ENCODE measurements around the gene CALM3. TPM values are rescaled to one million over a fixed set of nuclear protein-coding genes. Genes with fewer than 3 reads are reported as not detected.
A peak's percentile ranks its signal among the peaks of the same experiment; 100 is the strongest.

Gene CALM3
- total RNA-seq, 1 experiment from 2014 or later: 103 TPM

GRCh38 chr19:46579361-46579879 is 21.7 kb upstream of the CALM3 start:
- intact Hi-C loops (cut with micrococcal nuclease): no loop called here
- Mint-ChIP-seq H3K4me3 (ENCODE audit: unreplicated experiment) (no peak overlapping the region), H3K4me1 (ENCODE audit: insufficient read depth, unreplicated experiment) (peaks cover 1% of the 10 kb centered on the region), H3K36me3 (ENCODE audit: insufficient read depth, unreplicated experiment) (no peaks in the 10 kb centered on the region), H3K27me3 (ENCODE audit: insufficient read depth, unreplicated experiment) (no peaks in the 10 kb centered on the region), H3K27ac (ENCODE audit: low read depth, unreplicated experiment) (no peak overlapping the region), H3K9me3 (ENCODE audit: unreplicated experiment) (no peaks in the 10 kb centered on the region)
- ChIA-PET CTCF (no interaction called here), POLR2A (interaction anchor here (0.9 to 1.2 kb wide), 2 partner anchors 14 to 22 kb away, joined by 3 to 4 read pairs; partner anchors contain the start of gene CALM3)
- TF ChIP-seq CTCF (IDR thresholded peaks at IDR 0.05; ENCODE audit: unreplicated experiment): peak; percentile 12
- no TSS peak for BruUV-seq (replicated peaks)
- no peak for DNase-seq (ENCODE audit: unreplicated experiment)

- Mint-ChIP-seq H3K4me3 (ENCODE audit: unreplicated experiment) (no peak overlapping the region), H3K27ac (ENCODE audit: low read depth, unreplicated experiment) (no peak overlapping the region), H3K4me1 (ENCODE audit: insufficient read depth, unreplicated experiment) (no peaks in the 10 kb centered on the region), H3K27me3 (ENCODE audit: insufficient read depth, unreplicated experiment) (no peaks in the 10 kb centered on the region), H3K9me3 (ENCODE audit: unreplicated experiment) (no peaks in the 10 kb centered on the region), H3K36me3 (ENCODE audit: insufficient read depth, unreplicated experiment) (no peaks in the 10 kb centered on the region)
- DNase-seq (ENCODE audit: unreplicated experiment): no peak
- CTCF ChIA-PET: no interaction called here
- no TSS peak for BruUV-seq (replicated peaks)
- POLR2A ChIA-PET: interaction anchor here (0.6 to 1.2 kb wide), 3 partner anchors 13 to 21 kb away, joined by 3 to 4 read pairs (median 3); partner anchors contain the start of gene CALM3
- TF ChIP-seq CTCF (IDR thresholded peaks at IDR 0.05; ENCODE audit: unreplicated experiment): no peak
- intact Hi-C loops (cut with micrococcal nuclease): no loop called here
These were observed 20.9 kb upstream of the CALM3 start for GRCh38 chr19:46580247-46580646.

- CTCF ChIA-PET: interaction anchor here (0.7 to 1.6 kb wide), 2 partner anchors 56 to 365 kb away, joined by 3 to 4 read pairs; no protein-coding TSS in a partner anchor
- H3K4me1 Mint-ChIP-seq (ENCODE audit: insufficient read depth, unreplicated experiment): no peaks in the 10 kb centered on the region
- no peak overlapping the region for H3K27ac Mint-ChIP-seq (ENCODE audit: low read depth, unreplicated experiment)
- intact Hi-C loops (cut with micrococcal nuclease): no loop called here
- BruUV-seq (replicated peaks): no TSS peak
- no peak for DNase-seq (ENCODE audit: unreplicated experiment)
- POLR2A ChIA-PET: interaction anchor here (0.7 to 1.7 kb wide), 5 partner anchors 10 to 469 kb away, joined by 3 to 5 read pairs (median 4); no protein-coding TSS in a partner anchor
- H3K27me3 Mint-ChIP-seq (ENCODE audit: insufficient read depth, unreplicated experiment): no peaks in the 10 kb centered on the region
- no peaks in the 10 kb centered on the region for H3K36me3 Mint-ChIP-seq (ENCODE audit: insufficient read depth, unreplicated experiment)
- no peak for TF ChIP-seq CTCF (IDR thresholded peaks at IDR 0.05; ENCODE audit: unreplicated experiment)
- H3K9me3 Mint-ChIP-seq (ENCODE audit: unreplicated experiment): no peaks in the 10 kb centered on the region
- H3K4me3 Mint-ChIP-seq (ENCODE audit: unreplicated experiment): no peak overlapping the region
These were observed 15.6 kb upstream of the CALM3 start for GRCh38 chr19:46585539-46585938.

- no TSS peak for BruUV-seq (replicated peaks)
- no peak for TF ChIP-seq CTCF (IDR thresholded peaks at IDR 0.05; ENCODE audit: unreplicated experiment)
- Mint-ChIP-seq H3K4me1 (ENCODE audit: insufficient read depth, unreplicated experiment) (no peaks in the 10 kb centered on the region), H3K4me3 (ENCODE audit: unreplicated experiment) (no peak overlapping the region), H3K36me3 (ENCODE audit: insufficient read depth, unreplicated experiment) (no peaks in the 10 kb centered on the region), H3K27me3 (ENCODE audit: insufficient read depth, unreplicated experiment) (no peaks in the 10 kb centered on the region), H3K27ac (ENCODE audit: low read depth, unreplicated experiment) (no peak overlapping the region), H3K9me3 (ENCODE audit: unreplicated experiment) (no peaks in the 10 kb centered on the region)
- POLR2A ChIA-PET: interaction anchor here (0.6 to 1.7 kb wide), 4 partner anchors 14 to 516 kb away, joined by 3 to 4 read pairs (median 4); no protein-coding TSS in a partner anchor
- intact Hi-C loops (cut with micrococcal nuclease): no loop called here
- CTCF ChIA-PET: interaction anchor here (0.7 to 1.6 kb wide), 2 partner anchors 57 to 365 kb away, joined by 3 to 4 read pairs; no protein-coding TSS in a partner anchor
- DNase-seq (ENCODE audit: unreplicated experiment): no peak
These were observed 14.8 kb upstream of the CALM3 start for GRCh38 chr19:46586294-46586693.
